ENCODE results near the gene ARHGAP6. TPM values are rescaled to one million over a fixed set of nuclear protein-coding genes. Genes with fewer than 3 reads are reported as not detected.

Gene ARHGAP6
- total and polyA plus RNA-seq, 2 of the 13 experiments (the other 11 are each of a cell fraction or from before 2014, with no cell fraction given): 0.11 TPM; not detected in 1

DNA sequence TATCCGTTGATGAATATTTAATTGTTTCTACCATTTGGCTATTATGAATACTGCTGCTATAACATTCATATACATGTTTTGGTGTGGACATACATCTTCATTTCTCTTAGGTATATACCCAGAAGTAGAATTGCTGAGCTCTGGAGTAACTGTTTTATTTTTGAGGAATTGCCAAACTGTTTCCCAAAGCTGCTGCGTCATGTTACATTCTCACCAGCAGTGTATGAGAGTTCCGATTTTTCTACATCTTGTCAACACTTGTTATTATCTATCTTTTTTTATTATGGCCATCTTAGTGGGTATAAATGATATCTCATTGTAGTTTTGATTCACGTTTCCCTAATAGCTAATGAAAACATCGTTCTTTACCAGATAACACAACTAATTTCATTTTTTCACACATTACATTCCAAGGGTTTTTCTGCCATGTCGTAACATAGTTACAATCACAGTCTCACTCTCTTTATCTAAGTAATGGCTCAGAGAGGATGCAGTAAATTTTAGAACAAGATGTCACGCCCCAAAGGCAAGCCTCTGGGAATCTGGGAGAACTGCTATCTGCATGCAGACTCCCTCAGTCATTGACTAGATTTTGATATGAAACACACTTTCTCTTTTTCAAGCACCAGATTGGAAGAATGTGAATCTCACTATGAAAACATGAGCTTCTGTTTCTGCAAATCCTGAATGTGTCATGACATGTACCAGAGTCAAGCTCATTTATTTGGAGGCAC lies 10.3 kb downstream of the ARHGAP6 start:
- DNase-seq (ENCODE audit: low spot score) (no peak), ATAC-seq (no peak), FAIRE-seq (no peak)
- CTCF ChIA-PET (ENCODE audit: low intra/inter-chr PET ratio, low total read pairs): no interaction called here
- Histone ChIP-seq H3K79me2 (ENCODE audit: insufficient read depth, low read length) (no peaks in the 10 kb centered on the region), H3K4me3 (replicated peaks in 1 of 3; ENCODE audit: insufficient read depth in 1 of 3, low read depth in 2 of 3, low read length in 3 of 3) (no peak overlapping the region), H3K36me3 (replicated peaks in 1 of 2; ENCODE audit: control insufficient read depth in 1 of 2, insufficient read depth in 2 of 2, low read length in 2 of 2) (no peaks in the 10 kb centered on the region), H4K20me1 (ENCODE audit: insufficient read depth, low read length) (no peaks in the 10 kb centered on the region), H3K27ac (ENCODE audit: extremely low read length, insufficient read depth, low read length) (no peak overlapping the region), H3K4me2 (ENCODE audit: low read depth, low read length) (no peak overlapping the region), H3K9me3 (ENCODE audit: low read length) (no peaks in the 10 kb centered on the region), H3K9ac (ENCODE audit: insufficient read depth, low read depth, low read length) (no peak overlapping the region), H3K27me3 (ENCODE audit: control insufficient read depth in 1 of 2, insufficient read depth in 2 of 2, low read length in 2 of 2) (no peaks in the 10 kb centered on the region), H2AFZ (ENCODE audit: low read length) (no peak overlapping the region), H3K4me1 (ENCODE audit: insufficient read depth, low read length) (no peaks in the 10 kb centered on the region)
- WGBS (ENCODE audit: low lambda C conversion rate): 27% methylated on average over 7 of the region's 7 CpGs
- POLR2A ChIA-PET: no interaction called here
- TF ChIP-seq SIN3A (IDR thresholded peaks at IDR 0.05; ENCODE audit: borderline replicate concordance, low read depth, low read length) (no peak), SOX13 (IDR thresholded peaks at IDR 0.05) (no peak), SOX13 (CRISPR knock-in tag; conservative IDR thresholded peaks at IDR 0.05 in 1 of 2, IDR thresholded peaks at IDR 0.05 in 1 of 2) (no peak), ZMYM3 (CRISPR knock-in tag; IDR thresholded peaks at IDR 0.05) (no peak)
- in situ Hi-C loops (cut with HindIII; ENCODE audit: extremely low pct_ligation_motif_present, low pct_unique_long_range_greater_than_20kb): no loop called here
- no TSS peak for BruUV-seq (replicated peaks)
- intact Hi-C loops (cut with micrococcal nuclease; ENCODE audit: unreplicated experiment): no loop called here

DNA sequence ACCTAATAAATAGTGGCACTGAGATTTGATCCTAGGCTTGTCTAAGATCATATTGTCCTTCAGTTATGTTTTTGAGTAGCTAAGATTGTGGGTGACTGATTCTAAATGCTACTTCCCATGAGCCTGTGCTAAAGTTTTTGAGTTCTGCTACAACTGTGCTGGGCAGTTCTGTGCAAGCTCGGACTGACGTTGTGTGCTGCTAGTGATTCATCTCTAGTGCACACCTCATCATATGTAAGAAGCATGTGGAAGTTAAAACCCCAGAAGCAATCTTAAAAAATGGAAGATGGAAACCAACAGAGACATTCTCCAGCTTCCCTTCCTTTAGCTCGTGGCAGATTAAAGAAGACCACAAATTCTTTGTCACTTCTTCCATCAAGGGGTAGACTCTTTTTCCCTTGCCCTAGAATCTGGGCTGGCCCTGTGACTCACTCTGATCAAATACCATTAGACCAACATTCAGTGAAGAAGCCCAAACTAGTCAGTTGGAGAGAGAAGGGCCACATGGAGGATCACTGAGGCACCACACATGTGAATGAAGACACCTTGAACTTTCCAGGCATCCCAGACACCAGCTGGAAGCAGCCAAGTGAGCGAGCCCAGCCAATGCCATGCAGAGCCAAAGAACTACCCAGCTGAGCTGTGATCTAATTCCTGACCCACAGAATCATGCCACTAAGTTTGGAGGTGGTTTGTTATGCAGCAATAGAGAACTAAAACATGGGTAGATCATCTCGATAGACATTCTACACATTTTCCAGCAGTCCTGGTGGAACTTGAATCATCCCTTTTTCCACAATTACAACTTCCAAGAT lies 16.8 kb downstream of the ARHGAP6 start:
- no TSS peak for BruUV-seq (replicated peaks)
- Histone ChIP-seq H2AFZ (ENCODE audit: low read length) (no peak overlapping the region), H4K20me1 (ENCODE audit: insufficient read depth, low read length) (no peaks in the 10 kb centered on the region), H3K4me1 (ENCODE audit: insufficient read depth, low read length) (no peaks in the 10 kb centered on the region), H3K9me3 (ENCODE audit: low read length) (no peaks in the 10 kb centered on the region), H3K9ac (ENCODE audit: insufficient read depth, low read depth, low read length) (no peak overlapping the region), H3K27me3 (ENCODE audit: control insufficient read depth in 1 of 2, insufficient read depth in 2 of 2, low read length in 2 of 2) (no peaks in the 10 kb centered on the region), H3K4me3 (replicated peaks in 1 of 3; ENCODE audit: insufficient read depth in 1 of 3, low read depth in 2 of 3, low read length in 3 of 3) (no peak overlapping the region), H3K27ac (ENCODE audit: extremely low read length, insufficient read depth, low read length) (no peak overlapping the region), H3K79me2 (ENCODE audit: insufficient read depth, low read length) (no peaks in the 10 kb centered on the region), H3K36me3 (replicated peaks in 1 of 2; ENCODE audit: control insufficient read depth in 1 of 2, insufficient read depth in 2 of 2, low read length in 2 of 2) (no peaks in the 10 kb centered on the region), H3K4me2 (ENCODE audit: low read depth, low read length) (no peak overlapping the region)
- FAIRE-seq (no peak), DNase-seq (ENCODE audit: low spot score) (no peak), ATAC-seq (no peak)
- intact Hi-C loops (cut with micrococcal nuclease; ENCODE audit: unreplicated experiment) (no loop called here), in situ Hi-C loops (cut with HindIII; ENCODE audit: extremely low pct_ligation_motif_present, low pct_unique_long_range_greater_than_20kb) (no loop called here)
- WGBS (ENCODE audit: low lambda C conversion rate): 0% methylated on average over 2 of the region's 5 CpGs
- POLR2A ChIA-PET: no interaction called here
- TF ChIP-seq ERF (CRISPR knock-in tag; IDR thresholded peaks at IDR 0.05) (no peak), JUN (CRISPR knock-in tag; IDR thresholded peaks at IDR 0.05) (no peak), SP140L (CRISPR knock-in tag; IDR thresholded peaks at IDR 0.05; ENCODE audit: borderline replicate concordance) (no peak), ZNF136 (CRISPR knock-in tag; IDR thresholded peaks at IDR 0.05; ENCODE audit: low read depth) (no peak), ATAD3A (CRISPR knock-in tag; IDR thresholded peaks at IDR 0.05) (no peak), ZNF709 (CRISPR knock-in tag; IDR thresholded peaks at IDR 0.05) (no peak)
- TF ChIP-seq, protein P1, sequence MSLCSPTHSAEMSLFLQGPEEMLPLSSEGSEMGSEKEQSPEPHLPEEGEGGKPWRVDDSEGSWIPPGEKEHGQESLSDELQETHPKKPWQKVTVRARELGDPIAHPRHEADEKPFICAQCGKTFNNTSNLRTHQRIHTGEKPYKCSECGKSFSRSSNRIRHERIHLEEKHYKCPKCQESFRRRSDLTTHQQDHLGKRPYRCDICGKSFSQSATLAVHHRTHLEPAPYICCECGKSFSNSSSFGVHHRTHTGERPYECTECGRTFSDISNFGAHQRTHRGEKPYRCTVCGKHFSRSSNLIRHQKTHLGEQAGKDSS (CRISPR knock-in tag; IDR thresholded peaks at IDR 0.05; ENCODE audit: borderline replicate concordance, low read depth): no peak
- TF ChIP-seq, protein P2, sequence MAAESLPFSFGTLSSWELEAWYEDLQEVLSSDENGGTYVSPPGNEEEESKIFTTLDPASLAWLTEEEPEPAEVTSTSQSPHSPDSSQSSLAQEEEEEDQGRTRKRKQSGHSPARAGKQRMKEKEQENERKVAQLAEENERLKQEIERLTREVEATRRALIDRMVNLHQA (CRISPR knock-in tag; IDR thresholded peaks at IDR 0.05): no peak
- CTCF ChIA-PET (ENCODE audit: low intra/inter-chr PET ratio, low total read pairs): no interaction called here

All from HepG2 (cell line).